ENCODE results near the gene ARNT2. TPM values are rescaled to one million over a fixed set of nuclear protein-coding genes. Genes with fewer than 3 reads are reported as not detected.

ARNT2 gene
- polyA plus RNA-seq, 1 experiment: 44.6 TPM

DNA sequence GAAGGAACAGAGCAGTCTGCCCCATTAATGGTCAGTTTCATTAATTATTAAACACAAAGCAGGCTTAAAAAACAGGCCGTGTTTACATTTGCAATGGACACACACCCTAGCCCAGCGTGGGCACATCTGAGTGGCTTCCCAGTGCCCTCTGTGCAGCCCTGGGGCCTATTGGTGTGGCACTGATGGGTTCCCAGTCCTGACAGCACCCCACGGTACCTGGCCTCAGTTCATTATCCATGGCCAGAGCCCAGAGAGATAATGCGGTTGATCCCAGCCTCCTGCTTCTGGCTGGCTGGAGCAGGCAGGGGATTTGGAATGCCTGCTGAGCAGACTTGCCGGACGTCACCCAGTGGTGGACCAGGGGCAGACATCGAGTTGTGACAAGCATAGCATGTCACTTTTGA lies 180.4 kb downstream of the ARNT2 start:
- ChIA-PET POLR2A (no interaction called here), CTCF (interaction anchor here (1.2 kb wide), 1 partner anchor 107 kb away, joined by 3 read pairs; no protein-coding TSS in a partner anchor)
- TF ChIP-seq, protein P1, sequence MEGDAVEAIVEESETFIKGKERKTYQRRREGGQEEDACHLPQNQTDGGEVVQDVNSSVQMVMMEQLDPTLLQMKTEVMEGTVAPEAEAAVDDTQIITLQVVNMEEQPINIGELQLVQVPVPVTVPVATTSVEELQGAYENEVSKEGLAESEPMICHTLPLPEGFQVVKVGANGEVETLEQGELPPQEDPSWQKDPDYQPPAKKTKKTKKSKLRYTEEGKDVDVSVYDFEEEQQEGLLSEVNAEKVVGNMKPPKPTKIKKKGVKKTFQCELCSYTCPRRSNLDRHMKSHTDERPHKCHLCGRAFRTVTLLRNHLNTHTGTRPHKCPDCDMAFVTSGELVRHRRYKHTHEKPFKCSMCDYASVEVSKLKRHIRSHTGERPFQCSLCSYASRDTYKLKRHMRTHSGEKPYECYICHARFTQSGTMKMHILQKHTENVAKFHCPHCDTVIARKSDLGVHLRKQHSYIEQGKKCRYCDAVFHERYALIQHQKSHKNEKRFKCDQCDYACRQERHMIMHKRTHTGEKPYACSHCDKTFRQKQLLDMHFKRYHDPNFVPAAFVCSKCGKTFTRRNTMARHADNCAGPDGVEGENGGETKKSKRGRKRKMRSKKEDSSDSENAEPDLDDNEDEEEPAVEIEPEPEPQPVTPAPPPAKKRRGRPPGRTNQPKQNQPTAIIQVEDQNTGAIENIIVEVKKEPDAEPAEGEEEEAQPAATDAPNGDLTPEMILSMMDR (IDR thresholded peaks at IDR 0.05; ENCODE audit: insufficient read depth, low read depth, low read length): no peak
- H3K27me3 ChIP-seq (ENCODE audit: control insufficient read depth, insufficient read depth, low read length): no peaks in the 10 kb centered on the region
- DNase-seq (ENCODE audit: low read depth): no peak
- H3K4me3 ChIP-seq (ENCODE audit: low read depth, low read length): no peak overlapping the region
- H3K36me3 ChIP-seq (ENCODE audit: control insufficient read depth, insufficient read depth, low read length): peaks cover 17% of the 10 kb centered on the region

DNA sequence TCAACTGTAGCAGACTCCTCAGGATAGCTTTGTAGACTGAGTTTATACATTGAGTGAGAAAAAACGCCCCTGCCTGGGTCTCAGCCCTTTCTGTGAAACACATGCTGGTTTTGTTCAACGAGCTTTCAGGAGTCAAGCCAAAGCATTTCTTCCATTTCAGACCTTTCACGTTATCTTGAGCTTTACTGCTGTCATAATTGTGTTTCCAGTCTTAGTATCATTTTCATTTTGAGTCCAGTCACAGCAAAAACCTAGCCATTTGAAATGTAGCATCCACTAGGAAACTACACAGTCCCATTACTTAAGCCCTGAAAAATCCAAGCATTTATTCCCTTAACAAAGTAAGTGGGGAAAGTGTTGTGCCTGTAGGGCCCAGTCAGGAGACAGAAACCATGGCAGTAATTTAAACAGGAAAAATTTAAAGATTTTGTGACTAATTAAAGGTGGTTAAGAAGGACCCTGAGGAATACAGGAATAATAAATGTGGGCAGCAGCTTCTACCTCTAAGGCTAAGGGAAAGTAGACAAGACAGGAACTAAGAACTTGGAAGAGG lies 180.9 kb downstream of the ARNT2 start:
- TF ChIP-seq, protein P1 (IDR thresholded peaks at IDR 0.05; ENCODE audit: insufficient read depth, low read depth, low read length): no peak
- H3K36me3 ChIP-seq (ENCODE audit: control insufficient read depth, insufficient read depth, low read length): peaks cover 17% of the 10 kb centered on the region
- CTCF ChIA-PET: no interaction called here
- DNase-seq (ENCODE audit: low read depth): no peak
- H3K27me3 ChIP-seq (ENCODE audit: control insufficient read depth, insufficient read depth, low read length): no peaks in the 10 kb centered on the region
- POLR2A ChIA-PET: no interaction called here
- no peak overlapping the region for H3K4me3 ChIP-seq (ENCODE audit: low read depth, low read length)

DNA sequence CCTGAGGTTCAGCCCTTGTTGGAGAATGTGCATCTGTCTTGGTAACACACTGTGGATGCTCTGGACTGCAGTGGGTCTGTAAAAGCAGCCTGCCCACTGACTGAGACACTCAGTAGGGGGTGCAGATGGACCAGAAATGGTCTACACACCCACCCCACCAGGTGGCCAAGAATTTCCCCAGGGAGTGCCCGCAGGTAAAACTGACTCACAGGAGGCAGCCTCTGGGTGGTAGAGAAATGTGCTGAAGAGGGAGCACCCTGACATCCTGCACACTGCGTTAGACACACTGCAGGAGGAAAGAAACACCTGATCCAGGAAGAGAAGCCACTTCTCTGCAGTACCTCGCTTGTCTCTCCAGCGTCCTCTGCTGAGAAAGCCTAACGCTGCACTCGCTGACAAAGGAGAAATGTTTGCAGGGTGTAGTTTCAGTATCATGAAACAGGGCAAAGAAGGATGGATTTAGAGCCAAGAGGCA lies 181.4 kb downstream of the ARNT2 start:
- ChIA-PET CTCF (no interaction called here), POLR2A (no interaction called here)
- peaks cover 15% of the 10 kb centered on the region for H3K36me3 ChIP-seq (ENCODE audit: control insufficient read depth, insufficient read depth, low read length)
- TF ChIP-seq, protein P1 (IDR thresholded peaks at IDR 0.05; ENCODE audit: insufficient read depth, low read depth, low read length): no peak
- no peaks in the 10 kb centered on the region for H3K27me3 ChIP-seq (ENCODE audit: control insufficient read depth, insufficient read depth, low read length)
- no peak for DNase-seq (ENCODE audit: low read depth)
- no peak overlapping the region for H3K4me3 ChIP-seq (ENCODE audit: low read depth, low read length)

- Histone ChIP-seq H3K4me3 (ENCODE audit: low read depth, low read length) (no peak overlapping the region), H3K27me3 (ENCODE audit: control insufficient read depth, insufficient read depth, low read length) (no peaks in the 10 kb centered on the region), H3K36me3 (ENCODE audit: control insufficient read depth, insufficient read depth, low read length) (peaks cover 14% of the 10 kb centered on the region)
- no peak for DNase-seq (ENCODE audit: low read depth)
- TF ChIP-seq, protein P1 (IDR thresholded peaks at IDR 0.05; ENCODE audit: insufficient read depth, low read depth, low read length): no peak
- ChIA-PET CTCF (no interaction called here), POLR2A (no interaction called here)
Measured at GRCh38 chr15:80586161-80586560, 182.0 kb downstream of the ARNT2 start.

- POLR2A ChIA-PET: no interaction called here
- CTCF ChIA-PET: interaction anchor here (1.1 to 1.7 kb wide), 2 partner anchors 10 to 19 kb away, joined by 3 to 5 read pairs; no protein-coding TSS in a partner anchor
Measured at GRCh38 chr15:80587007-80587406, 182.8 kb downstream of the ARNT2 start.

More at GRCh38 chr15:80587007-80587406, 182.8 kb downstream of the ARNT2 start:
- Histone ChIP-seq H3K36me3 (ENCODE audit: control insufficient read depth, insufficient read depth, low read length) (peaks cover 15% of the 10 kb centered on the region), H3K4me3 (ENCODE audit: low read depth, low read length) (no peak overlapping the region), H3K27me3 (ENCODE audit: control insufficient read depth, insufficient read depth, low read length) (no peaks in the 10 kb centered on the region)
- TF ChIP-seq, protein P1 (IDR thresholded peaks at IDR 0.05; ENCODE audit: insufficient read depth, low read depth, low read length): no peak
- no peak for DNase-seq (ENCODE audit: low read depth)

Measured in BJ (cell line).